IMR-90 (cell line): ENCODE results near the gene RAMP3. TPM values are rescaled to one million over a fixed set of nuclear protein-coding genes. Genes with fewer than 3 reads are reported as not detected.

Experiments
- ATAC-seq: fragments of 200-7000 bp; cut with Tn5 transposase; 2 replicates; pipeline ENCODE4 v1.9.1; 2020; ENCODE audit warnings: low read depth, mild to moderate bottlenecking, moderate library complexity
- BruUV-seq: library from RNA; stranded (reverse); fragments of 400-500 nt; replicated peaks from 2 replicates; lab custom pipeline; 2021; lab: Mats Ljungman, UMichigan
- CTCF ChIA-PET: fragments of 300-600 bp; formaldehyde crosslinking; extraction: SDS; loops from one replicate; lab custom pipeline; 2021; ENCODE audit warnings: antibody characterized with exemption; lab: Yijun Ruan, JAX
- POLR2A ChIA-PET: fragments of 300-600 bp; sonication (Branson Sonifier 250); formaldehyde crosslinking; loops from one replicate; lab custom pipeline; 2022; ENCODE audit warnings: antibody characterized with exemption; ENCODE audit not compliant: unreplicated experiment; lab: Charles Lee
- DNase-seq: peaks from one replicate; pipeline ENCODE4 v3.0.0; 2013
- H2AFZ ChIP-seq: replicated peaks from 2 replicates; pipeline ENCODE3; 2013; ENCODE audit warnings: low read length, mild to moderate bottlenecking; ENCODE audit not compliant: poor library complexity
- H2AK5ac ChIP-seq: 2 replicates; pipeline ENCODE4 v1.6.1; 2013; ENCODE audit warnings: low read depth, low read length, inconsistent platforms
- H2AK9ac ChIP-seq: replicated peaks from 2 replicates; pipeline ENCODE3; 2013; ENCODE audit warnings: mild to moderate bottlenecking, low read depth, low read length, moderate library complexity; ENCODE audit not compliant: poor library complexity
- H2BK120ac ChIP-seq: 2 replicates; pipeline ENCODE4 v1.6.1; 2013; ENCODE audit warnings: low read depth, low read length, inconsistent platforms
- H2BK15ac ChIP-seq: 3 replicates; pipeline ENCODE4 v1.6.1; 2013; ENCODE audit warnings: low read depth, low read length, inconsistent platforms
- H2BK20ac ChIP-seq: 2 replicates; pipeline ENCODE4 v1.6.1; 2013; ENCODE audit warnings: low read depth, mild to moderate bottlenecking, inconsistent platforms, low read length, moderate library complexity
- H2BK5ac ChIP-seq: 2 replicates; pipeline ENCODE4 v1.6.1; 2013; ENCODE audit warnings: mild to moderate bottlenecking, low read depth, low read length, inconsistent platforms; ENCODE audit not compliant: poor library complexity, severe bottlenecking
- H3K14ac ChIP-seq: replicated peaks from 2 replicates; pipeline ENCODE4 v1.6.1; 2013; ENCODE audit warnings: low read depth, low read length, inconsistent platforms
- H3K18ac ChIP-seq: 2 replicates; pipeline ENCODE4 v1.6.1; 2013; ENCODE audit warnings: low read depth, low read length, control low read depth
- H3K23ac ChIP-seq: 2 replicates; pipeline ENCODE4 v1.6.1; 2013; ENCODE audit warnings: low read depth, low read length, inconsistent platforms
- H3K27ac ChIP-seq: 2 replicates; pipeline ENCODE4 v1.5.1; 2013; ENCODE audit warnings: mild to moderate bottlenecking, control low read depth, low read length; ENCODE audit not compliant: insufficient read depth
- H3K27me3 ChIP-seq: 2 replicates; pipeline ENCODE4 v1.6.1; 2013; ENCODE audit warnings: low read length; ENCODE audit not compliant: control insufficient read depth, insufficient read depth
- H3K36me3 ChIP-seq: 2 replicates; pipeline ENCODE4 v1.6.1; 2013; ENCODE audit warnings: low read length, mixed read lengths; ENCODE audit not compliant: control insufficient read depth, insufficient read depth
- H3K4ac ChIP-seq: 2 replicates; pipeline ENCODE4 v1.6.1; 2013; ENCODE audit warnings: low read depth, low read length, inconsistent platforms
- H3K4me1 ChIP-seq: 2 replicates; pipeline ENCODE4 v1.6.1; 2013; ENCODE audit warnings: low read length, mixed read lengths; ENCODE audit not compliant: control insufficient read depth, insufficient read depth
- H3K4me2 ChIP-seq: 2 replicates; pipeline ENCODE4 v1.6.1; 2013; ENCODE audit warnings: low read depth, mild to moderate bottlenecking, control low read depth, low read length, moderate library complexity
- H3K4me3 ChIP-seq: 2 replicates; pipeline ENCODE4 v1.5.1; 2013; ENCODE audit warnings: low read depth, mild to moderate bottlenecking, control low read depth, low read length, moderate library complexity; ENCODE audit not compliant: insufficient read depth
- H3K56ac ChIP-seq: 2 replicates; pipeline ENCODE4 v1.6.1; 2013; ENCODE audit warnings: low read length, inconsistent platforms; ENCODE audit not compliant: insufficient read depth; ENCODE audit errors: extremely low read depth
- H3K79me1 ChIP-seq, 2 experiments: 2 replicates each; pipeline ENCODE4 v1.6.1; 2013; ENCODE audit warnings: low read length in 2 of 2, inconsistent platforms in 1 of 2, low read depth in 1 of 2
- H3K9ac ChIP-seq: 2 replicates; pipeline ENCODE4 v1.6.1; 2013; ENCODE audit warnings: low read depth, low read length, control low read depth
- H3K9me1 ChIP-seq: 2 replicates; pipeline ENCODE4 v1.6.1; 2013; ENCODE audit warnings: low read length, inconsistent platforms; ENCODE audit not compliant: insufficient read depth
- H3K9me3 ChIP-seq: 2 replicates; pipeline ENCODE4 v1.6.1; 2013; ENCODE audit warnings: low read length; ENCODE audit not compliant: control insufficient read depth, insufficient read depth
- H4K20me1 ChIP-seq: 2 replicates; pipeline ENCODE4 v1.6.1; 2013; ENCODE audit warnings: low read length, inconsistent platforms; ENCODE audit not compliant: insufficient read depth
- H4K5ac ChIP-seq: 2 replicates; pipeline ENCODE4 v1.6.1; 2013; ENCODE audit warnings: mild to moderate bottlenecking, low read depth, low read length, control low read depth
- H4K8ac ChIP-seq, 2 experiments: 2 replicates each; pipeline ENCODE4 v1.6.1; 2013; ENCODE audit warnings: low read depth in 2 of 2, low read length in 2 of 2, control low read depth in 1 of 2, inconsistent platforms in 1 of 2
- H4K91ac ChIP-seq: 2 replicates; pipeline ENCODE4 v1.6.1; 2013; ENCODE audit warnings: low read depth, low read length, inconsistent platforms; ENCODE audit not compliant: insufficient read depth
- CEBPB ChIP-seq: IDR thresholded peaks from 2 replicates; pipeline ENCODE4 v1.6.1; 2012; ENCODE audit warnings: low read depth, low read length, improper control_type of control experiment
- FOS ChIP-seq: fragments of 150-350 bp; IDR thresholded peaks from 2 replicates; pipeline ENCODE4 v1.6.1; 2016; ENCODE audit warnings: low read depth, low read length
- MAZ ChIP-seq: IDR thresholded peaks from 2 replicates; pipeline ENCODE4 v1.6.1; 2012; ENCODE audit warnings: low read depth, mild to moderate bottlenecking, low read length, improper control_type of control experiment, moderate library complexity, borderline replicate concordance
- MXI1 ChIP-seq: IDR thresholded peaks from 2 replicates; pipeline ENCODE4 v1.6.1; 2012; ENCODE audit warnings: low read depth, mild to moderate bottlenecking, low read length, moderate library complexity, borderline replicate concordance
- RCOR1 ChIP-seq: IDR thresholded peaks from 2 replicates; pipeline ENCODE4 v1.6.1; 2012; ENCODE audit warnings: mild to moderate bottlenecking, low read length, improper control_type of control experiment; ENCODE audit not compliant: insufficient replicate concordance
- WGBS, 2 experiments: methylation state at CpG; one replicate each; pipeline versions ENCODE4 v1.1.5 to v1.1.7; 2013; ENCODE audit warnings: missing lambda C conversion rate in 2 of 2; ENCODE audit not compliant: insufficient read length in 1 of 2; ENCODE audit errors: extremely low coverage in 2 of 2; 5-methylcytosine and 5-hydroxymethylcytosine counted together
- dilution Hi-C: fragments of 300-500 bp; cut with HindIII; formaldehyde crosslinking; loops from one replicate; pipeline ENCODE4 v1.14.3; 2018; ENCODE audit warnings: low sequenced_read_pairs; ENCODE audit not compliant: unreplicated experiment
- in situ Hi-C: fragments of 300-500 bp; cut with MboI; formaldehyde crosslinking; loops from 3 replicates; pipeline ENCODE4 v1.14.3; 2019; ENCODE audit warnings: low sequenced_read_pairs, inconsistent platforms, mixed read lengths
- intact Hi-C: fragments of 100-400 bp; cut with micrococcal nuclease; formaldehyde crosslinking; loops from 2 replicates; pipeline ENCODE4 v1.10.0; 2022
- polyA plus RNA-seq, 3 experiments: library from polyadenylated mRNA; depleted of rRNA; stranded (reverse); fragments of >200 nt; gene quantifications; 2 replicates each; pipeline ENCODE4 v1.2.3, GENCODE V29; 2012; ENCODE audit warnings: low replicate concordance in 1 of 3
- total RNA-seq: library from RNA; depleted of rRNA; stranded (reverse); fragments of >200 nt; gene quantifications from 2 replicates; pipeline ENCODE4 v1.2.3, GENCODE V29; 2012
- TF ChIP-seq, protein P1 (sequence below): fragments of 150-350 bp; IDR thresholded peaks from 2 replicates; pipeline ENCODE4 v1.6.1; 2017; ENCODE audit warnings: mild to moderate bottlenecking, antibody characterized with exemption, low read length, low read depth

The RAMP3 gene
- total and polyA plus RNA-seq, 2 of the 4 experiments (the other 2 are of a cell fraction) = not detected

DNA sequence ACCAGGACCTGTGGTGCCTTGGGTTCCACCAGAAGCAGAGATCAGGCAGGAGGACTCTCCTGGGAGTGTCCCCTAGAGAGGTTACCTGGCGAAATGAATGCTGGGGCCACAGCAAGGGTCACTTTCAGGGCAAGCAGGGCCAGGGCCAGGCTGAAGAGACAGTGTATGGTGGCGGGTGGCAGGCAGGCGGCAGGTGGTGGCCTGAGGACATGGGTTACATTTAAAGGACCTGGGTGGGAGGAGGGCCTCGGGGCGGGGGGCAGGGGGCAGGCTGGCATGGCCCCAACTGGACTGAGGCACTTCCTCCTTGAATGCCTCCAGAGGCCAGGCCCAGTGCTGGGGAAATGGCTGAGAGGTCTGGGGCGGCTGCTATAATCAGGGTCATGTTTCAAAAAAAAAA, 31.4 kb upstream of the RAMP3 start:
- no peak overlapping the region for H3K23ac ChIP-seq
- H4K8ac ChIP-seq = no peak overlapping the region
- H3K9ac ChIP-seq = no peak overlapping the region
- BruUV-seq = no TSS peak
- no peak overlapping the region for H3K4me3 ChIP-seq
- H2AK5ac ChIP-seq = no peak overlapping the region
- H2BK15ac ChIP-seq = no peak overlapping the region
- no peaks in the 10 kb centered on the region for H3K9me1 ChIP-seq
- ChIA-PET CTCF (no interaction called here), POLR2A (no interaction called here)
- no peak overlapping the region for H3K4me2 ChIP-seq
- H3K4ac ChIP-seq = no peak overlapping the region
- no peaks in the 10 kb centered on the region for H3K9me3 ChIP-seq
- no peak overlapping the region for H3K18ac ChIP-seq
- H4K5ac ChIP-seq = no peak overlapping the region
- H2AFZ ChIP-seq = no peak overlapping the region
- no peaks in the 10 kb centered on the region for H3K36me3 ChIP-seq
- no peak overlapping the region for H3K14ac ChIP-seq
- H2AK9ac ChIP-seq = no peak overlapping the region
- no peak for DNase-seq
- peaks cover 19% of the 10 kb centered on the region for H3K27me3 ChIP-seq
- H2BK5ac ChIP-seq = no peak overlapping the region
- no peak overlapping the region for H2BK20ac ChIP-seq
- no peak overlapping the region for H4K91ac ChIP-seq
- 73% methylated on average over 2 of the region's 6 CpGs; no CpG with 5 or more reads in 1 of the 2 experiments for WGBS, 2 experiments
- H3K56ac ChIP-seq = no peak overlapping the region
- no peaks in the 10 kb centered on the region for H3K79me1 ChIP-seq
- no peak for ATAC-seq
- intact Hi-C loops (no loop called here), in situ Hi-C loops (no loop called here), dilution Hi-C loops (no loop called here)
- no peak overlapping the region for H3K27ac ChIP-seq
- H3K4me1 ChIP-seq = no peaks in the 10 kb centered on the region
- H2BK120ac ChIP-seq = no peak overlapping the region
- TF ChIP-seq MAZ = no peak
- no peak for TF ChIP-seq RCOR1
- no peak for TF ChIP-seq CEBPB
- TF ChIP-seq, protein P1, sequence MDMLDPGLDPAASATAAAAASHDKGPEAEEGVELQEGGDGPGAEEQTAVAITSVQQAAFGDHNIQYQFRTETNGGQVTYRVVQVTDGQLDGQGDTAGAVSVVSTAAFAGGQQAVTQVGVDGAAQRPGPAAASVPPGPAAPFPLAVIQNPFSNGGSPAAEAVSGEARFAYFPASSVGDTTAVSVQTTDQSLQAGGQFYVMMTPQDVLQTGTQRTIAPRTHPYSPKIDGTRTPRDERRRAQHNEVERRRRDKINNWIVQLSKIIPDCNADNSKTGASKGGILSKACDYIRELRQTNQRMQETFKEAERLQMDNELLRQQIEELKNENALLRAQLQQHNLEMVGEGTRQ = no peak
- TF ChIP-seq FOS = no peak
- no peak for TF ChIP-seq MXI1
- H4K20me1 ChIP-seq = no peaks in the 10 kb centered on the region
